G401.6 (cell line): Measurements from ENCODE around the gene THSD4.

Source experiments
- FAIRE-seq: peaks from 2 replicates; lab custom pipeline; 2012; peaks lifted over from hg19 to GRCh38; lab: Jason Lieb, UNC

The THSD4 gene

GRCh38 chr15:71456362-71456761 is 341.1 kb downstream of the THSD4 start:
- FAIRE-seq, result no peak

GRCh38 chr15:71456811-71457210 is 341.5 kb downstream of the THSD4 start:
- no peak for FAIRE-seq

DNA sequence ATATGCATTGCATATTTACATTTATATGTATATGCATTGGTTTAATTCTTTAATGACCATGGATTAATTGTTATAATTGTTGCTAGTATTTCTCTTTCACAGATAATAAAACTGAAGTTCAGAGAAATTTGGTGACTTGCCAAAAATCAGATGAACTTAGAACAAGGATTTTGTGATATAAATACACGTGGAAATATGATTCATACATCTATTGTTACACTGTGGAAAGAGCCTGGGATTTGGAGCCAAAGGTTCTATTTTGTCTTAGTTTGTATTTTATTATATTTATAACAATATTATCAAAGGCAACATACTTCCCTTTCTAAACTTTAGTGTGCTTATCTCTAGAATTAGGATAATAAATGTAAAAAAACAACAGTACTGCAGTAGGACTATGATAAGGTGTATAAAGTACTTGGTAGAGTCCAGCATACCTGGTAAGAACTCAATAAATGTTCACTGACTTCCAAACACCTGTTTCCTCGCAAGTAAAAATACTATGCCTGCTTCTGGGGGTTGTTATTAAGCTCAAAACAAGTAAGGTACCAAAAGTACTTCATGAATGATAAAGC is 342.9 kb downstream of the THSD4 start:
- no peak for FAIRE-seq

DNA sequence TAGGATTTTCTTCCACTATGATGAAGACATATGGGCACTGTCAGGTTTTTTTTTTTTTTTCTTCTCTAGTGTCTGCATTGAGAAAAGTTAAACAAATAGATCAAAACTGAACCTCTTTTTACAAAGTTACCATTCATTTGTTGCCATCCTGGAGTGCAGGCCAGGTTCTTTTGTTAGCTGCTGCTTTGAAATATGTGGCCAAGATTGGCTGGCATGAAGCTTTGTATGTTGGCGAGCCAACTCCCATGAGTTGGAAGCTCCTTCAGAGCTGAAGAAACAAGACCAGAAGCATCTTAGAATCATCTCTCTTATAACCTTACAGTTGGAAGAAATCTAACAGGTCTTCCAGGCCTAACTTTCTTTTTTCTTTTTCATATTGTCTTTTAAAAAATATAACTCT is 346.5 kb downstream of the THSD4 start:
- no peak for FAIRE-seq

GRCh38 chr15:71462638-71463037 is 347.4 kb downstream of the THSD4 start:
- FAIRE-seq, result no peak

DNA sequence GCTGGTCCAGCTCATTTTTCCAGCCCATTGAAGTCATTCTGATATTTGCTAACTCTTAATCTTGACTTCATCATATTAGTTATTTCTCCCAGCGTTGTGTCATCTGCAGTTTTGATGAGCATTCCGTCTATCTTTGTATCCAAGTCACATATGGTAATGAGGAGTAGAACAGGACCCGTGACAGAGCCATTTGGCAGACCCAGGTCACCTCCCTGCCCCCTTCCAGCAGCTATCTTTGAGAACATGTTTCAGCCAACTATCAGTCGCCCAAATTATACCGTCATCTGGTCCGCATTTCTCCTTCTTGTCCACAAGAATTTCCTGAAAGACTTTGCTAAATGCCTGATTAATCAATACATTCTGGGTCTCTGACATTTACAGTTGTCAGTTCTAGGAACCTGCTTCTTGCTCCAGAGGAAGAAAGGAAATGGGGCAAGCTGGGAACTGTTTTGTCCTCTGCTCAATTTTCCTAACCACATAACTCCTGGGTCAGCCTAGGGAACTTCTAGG is 347.9 kb downstream of the THSD4 start:
- FAIRE-seq, result no peak

DNA sequence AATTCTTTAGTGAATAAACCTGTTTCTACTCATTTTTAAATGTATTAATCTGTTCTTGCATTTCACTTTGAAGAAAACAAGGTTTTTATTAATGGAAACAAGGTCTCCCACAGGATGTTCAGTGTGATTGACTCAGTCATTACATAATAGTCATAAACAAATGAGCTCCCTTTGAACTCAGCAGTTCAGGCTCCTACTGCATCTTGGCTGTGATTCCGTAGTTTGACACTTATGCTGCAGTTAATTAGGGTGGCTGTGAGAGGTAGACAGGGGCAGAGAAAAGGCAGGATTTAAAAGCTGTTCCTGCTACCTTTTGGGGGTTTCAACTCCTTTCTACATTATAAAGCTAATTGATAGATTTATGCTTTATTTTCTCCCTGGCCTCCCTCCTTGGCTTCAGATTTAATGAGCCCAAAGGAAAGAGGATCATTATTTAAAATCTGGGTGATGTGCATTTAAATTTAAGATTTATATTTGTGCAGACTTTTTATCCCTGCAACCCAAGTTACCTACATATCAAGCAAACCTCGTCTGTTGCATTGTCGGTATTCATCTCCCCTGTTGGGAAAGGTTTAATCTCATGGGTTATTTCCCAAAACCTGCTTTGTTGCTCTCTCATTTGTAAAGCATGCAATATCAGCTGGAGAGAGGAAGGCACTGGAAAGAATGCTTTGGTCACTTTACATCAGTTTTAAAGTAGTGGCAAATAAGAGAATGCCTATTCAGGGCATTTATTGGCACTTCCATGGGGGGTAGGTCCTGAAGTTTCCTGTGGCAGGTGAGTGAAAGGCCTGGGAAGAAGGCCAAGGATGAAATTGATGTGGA is 350.1 kb downstream of the THSD4 start:
- FAIRE-seq, result no peak

DNA sequence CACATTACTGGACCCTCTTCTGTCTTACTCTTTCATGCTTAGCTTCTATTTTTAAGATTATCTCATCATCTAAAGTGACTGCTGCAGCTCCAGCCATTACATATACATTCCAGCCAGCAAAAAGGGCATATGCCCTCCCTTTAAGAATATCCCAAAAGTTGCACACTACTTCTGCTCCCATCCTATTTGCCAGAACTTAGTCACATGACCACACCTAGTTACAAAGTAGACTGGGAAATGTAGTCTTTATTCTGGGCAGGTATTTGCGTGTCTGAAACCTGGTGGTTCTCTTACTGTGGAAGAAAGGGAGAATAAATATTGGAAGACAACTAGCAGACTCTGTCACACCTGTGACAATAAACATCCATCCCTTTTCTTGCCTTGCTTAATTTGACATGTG is 353.4 kb downstream of the THSD4 start:
- FAIRE-seq, result no peak

DNA sequence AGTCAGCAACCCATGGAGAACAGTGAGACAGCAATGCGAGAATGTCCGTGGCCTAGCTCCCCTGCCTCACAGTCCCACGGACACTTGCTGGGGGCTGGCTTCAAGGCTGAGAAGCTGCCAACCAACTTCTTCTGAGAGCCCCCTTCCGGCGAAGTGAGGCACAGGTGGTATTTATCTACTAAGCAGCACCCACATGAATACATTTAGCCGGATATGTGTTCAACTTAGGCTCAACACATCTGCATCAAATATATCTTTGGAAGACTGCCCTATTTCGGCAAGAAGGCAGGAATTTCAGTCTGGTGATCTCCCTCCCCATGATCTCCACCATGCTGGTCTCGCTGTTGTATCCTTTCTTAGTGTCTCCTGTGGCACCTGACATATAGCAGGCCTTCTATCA is 354.1 kb downstream of the THSD4 start:
- no peak for FAIRE-seq

GRCh38 chr15:71471347-71471746 is 356.1 kb downstream of the THSD4 start:
- no peak for FAIRE-seq

GRCh38 chr15:71472566-71472965 is 357.3 kb downstream of the THSD4 start:
- FAIRE-seq, result no peak

DNA sequence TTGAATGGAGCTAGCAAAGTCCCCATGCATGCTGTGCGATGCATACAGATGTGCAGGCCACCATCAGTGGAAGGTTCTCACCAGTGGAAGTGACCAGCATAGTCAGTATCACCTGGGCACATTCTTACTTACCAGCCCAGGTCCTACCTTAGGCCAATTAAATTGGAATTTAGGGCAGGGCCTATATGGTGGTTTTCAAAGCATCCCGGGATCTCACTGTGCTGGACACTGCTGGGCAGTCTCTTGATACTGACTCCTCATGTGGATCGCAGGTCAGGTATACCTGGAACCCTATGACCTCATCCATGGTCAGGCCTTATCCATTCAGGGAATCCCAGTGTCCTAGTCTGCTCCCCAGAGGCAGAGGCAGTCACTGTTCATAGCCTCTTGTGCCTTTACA is 358.5 kb downstream of the THSD4 start:
- no peak for FAIRE-seq

- no peak for FAIRE-seq
Observed at GRCh38 chr15:71476823-71477222, 361.6 kb downstream of the THSD4 start.

DNA sequence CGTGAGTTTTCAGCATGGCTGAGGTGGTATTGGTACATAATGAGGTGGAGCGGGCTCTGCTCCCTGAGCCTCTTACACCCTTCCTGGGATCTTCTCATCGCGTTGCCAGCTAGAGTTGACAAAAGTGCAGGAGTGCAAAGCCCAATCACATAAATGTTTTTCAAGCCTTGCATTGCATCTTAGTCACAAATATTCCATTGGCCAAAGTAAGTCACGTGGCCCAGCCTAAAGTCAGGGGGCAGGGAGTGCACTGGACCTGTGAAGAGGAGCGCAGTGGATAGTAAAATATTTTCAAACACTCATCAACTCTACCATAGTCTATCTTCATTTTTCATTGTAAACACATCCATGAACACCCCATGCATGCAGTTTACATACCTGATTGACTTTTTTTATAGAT is 365.3 kb downstream of the THSD4 start:
- FAIRE-seq, result no peak

DNA sequence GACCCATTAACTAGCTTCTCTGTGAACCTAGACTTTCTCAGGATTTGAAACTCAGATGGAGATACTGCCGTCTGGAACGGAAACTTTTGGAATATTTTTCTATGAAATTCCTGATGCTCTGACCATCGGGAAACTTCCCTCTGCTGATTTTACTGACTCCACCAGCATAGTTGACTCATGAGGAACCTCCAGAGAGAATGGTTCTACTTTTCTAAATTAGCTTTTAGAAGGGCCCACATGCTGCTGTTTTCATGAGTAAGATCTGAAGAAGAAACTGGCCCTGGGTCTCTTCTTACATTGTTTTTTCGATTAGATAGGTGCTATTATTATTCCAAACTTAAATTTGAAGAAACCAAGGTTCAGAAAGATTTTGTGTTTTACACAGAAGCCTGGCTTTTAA is 368.8 kb downstream of the THSD4 start:
- FAIRE-seq, result no peak

- no peak for FAIRE-seq
Observed at GRCh38 chr15:71485094-71485693, 369.9 kb downstream of the THSD4 start.

DNA sequence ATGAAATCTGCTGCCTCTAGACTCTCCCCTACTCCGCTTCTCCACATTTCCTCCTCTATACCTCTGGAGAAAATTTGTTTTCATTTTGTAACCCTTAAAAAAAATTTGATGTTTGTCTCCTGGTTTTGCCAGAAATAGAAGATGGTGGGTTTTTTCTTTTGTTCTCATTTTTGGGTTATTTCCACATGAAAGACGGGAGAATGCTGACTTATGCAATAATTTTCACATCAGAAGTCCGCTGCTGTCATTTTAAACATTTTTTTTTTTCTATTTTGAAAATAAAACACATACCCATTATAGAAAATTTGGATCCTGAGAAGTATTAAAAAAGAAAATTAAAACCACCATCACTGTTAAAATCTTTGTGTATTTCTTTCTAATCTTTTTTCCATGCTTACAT is 374.3 kb downstream of the THSD4 start:
- FAIRE-seq, result no peak

- FAIRE-seq, result no peak
Observed at GRCh38 chr15:71493526-71493925, 378.3 kb downstream of the THSD4 start.

- FAIRE-seq, result no peak
Observed at GRCh38 chr15:71494563-71495397, 379.5 kb downstream of the THSD4 start.

DNA sequence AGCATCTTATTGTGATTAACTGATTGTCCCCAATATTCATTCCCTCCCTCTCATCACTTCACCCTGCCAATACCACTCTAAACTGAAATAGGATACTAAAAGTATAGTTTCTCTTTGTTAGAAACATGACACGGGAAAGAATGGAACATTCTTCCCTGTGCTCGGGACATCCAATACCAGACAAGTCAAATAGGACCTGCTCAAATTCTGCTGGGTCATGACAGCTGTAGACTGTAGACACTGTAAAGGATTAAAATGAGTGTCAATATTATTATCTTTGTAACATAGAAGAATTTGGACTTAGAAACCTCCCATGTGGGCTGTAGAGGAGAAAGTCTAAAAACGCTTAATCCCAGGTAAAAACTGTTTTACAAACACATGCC is 380.1 kb downstream of the THSD4 start:
- FAIRE-seq, result no peak

GRCh38 chr15:71496336-71496955 is 381.2 kb downstream of the THSD4 start:
- FAIRE-seq, result no peak
